ENCODE results near the gene MEIS2.

The MEIS2 gene

GRCh38 chr15:37014566-37014965, 85.8 kb downstream of the MEIS2 start:
- no peak for DNase-seq (ENCODE audit: extremely low spot score)
- ChIA-PET CTCF (interaction anchor here (1.1 to 1.3 kb wide), 2 partner anchors 14 to 124 kb away, joined by 3 read pairs; no protein-coding TSS in a partner anchor), POLR2A (no interaction called here)
- TF ChIP-seq CTCF (IDR thresholded peaks at IDR 0.05; ENCODE audit: control extremely low read depth, extremely low read depth, low read depth, missing control alignments), result no peak

GRCh38 chr15:37014137-37014536, 86.2 kb downstream of the MEIS2 start:
- no peak for TF ChIP-seq CTCF (IDR thresholded peaks at IDR 0.05; ENCODE audit: control extremely low read depth, extremely low read depth, low read depth, missing control alignments)
- ChIA-PET POLR2A (no interaction called here), CTCF (interaction anchor here (1.1 kb wide), 1 partner anchor 14 kb away, joined by 3 read pairs; no protein-coding TSS in a partner anchor)
- DNase-seq (ENCODE audit: extremely low spot score), result no peak

GRCh38 chr15:37010595-37010994, 89.8 kb downstream of the MEIS2 start:
- ChIA-PET CTCF (no interaction called here), POLR2A (no interaction called here)
- no peak for TF ChIP-seq CTCF (IDR thresholded peaks at IDR 0.05; ENCODE audit: control extremely low read depth, extremely low read depth, low read depth, missing control alignments)
- DNase-seq (ENCODE audit: extremely low spot score), result no peak

GRCh38 chr15:37009288-37009687, 91.1 kb downstream of the MEIS2 start:
- POLR2A ChIA-PET, result no interaction called here
- no peak for DNase-seq (ENCODE audit: extremely low spot score)
- no peak for TF ChIP-seq CTCF (IDR thresholded peaks at IDR 0.05; ENCODE audit: control extremely low read depth, extremely low read depth, low read depth, missing control alignments)
- CTCF ChIA-PET, result no interaction called here

- no peak for TF ChIP-seq CTCF (IDR thresholded peaks at IDR 0.05; ENCODE audit: control extremely low read depth, extremely low read depth, low read depth, missing control alignments)
- no peak for DNase-seq (ENCODE audit: extremely low spot score)
- POLR2A ChIA-PET, result no interaction called here
- CTCF ChIA-PET, result no interaction called here
Measured at GRCh38 chr15:37008205-37008604, 92.1 kb downstream of the MEIS2 start.

- DNase-seq (ENCODE audit: extremely low spot score), result no peak
- no peak for TF ChIP-seq CTCF (IDR thresholded peaks at IDR 0.05; ENCODE audit: control extremely low read depth, extremely low read depth, low read depth, missing control alignments)
- ChIA-PET POLR2A (no interaction called here), CTCF (no interaction called here)
Measured at GRCh38 chr15:37007301-37007700, 93.0 kb downstream of the MEIS2 start.

Measured in GM10248 (cell line).